ENCODE measurements around the gene SLC25A19. TPM values are rescaled to one million over a fixed set of nuclear protein-coding genes. Genes with fewer than 3 reads are reported as not detected.
"Not testable (repeated sequence)": the region's sequence is repeated elsewhere in the genome, so short reads cannot be mapped to it uniquely, and the experiment has no call there.

SLC25A19 gene
- total and polyA plus RNA-seq, 5 donors, result 8.4 to 23.5 (median 14.2) TPM

DNA sequence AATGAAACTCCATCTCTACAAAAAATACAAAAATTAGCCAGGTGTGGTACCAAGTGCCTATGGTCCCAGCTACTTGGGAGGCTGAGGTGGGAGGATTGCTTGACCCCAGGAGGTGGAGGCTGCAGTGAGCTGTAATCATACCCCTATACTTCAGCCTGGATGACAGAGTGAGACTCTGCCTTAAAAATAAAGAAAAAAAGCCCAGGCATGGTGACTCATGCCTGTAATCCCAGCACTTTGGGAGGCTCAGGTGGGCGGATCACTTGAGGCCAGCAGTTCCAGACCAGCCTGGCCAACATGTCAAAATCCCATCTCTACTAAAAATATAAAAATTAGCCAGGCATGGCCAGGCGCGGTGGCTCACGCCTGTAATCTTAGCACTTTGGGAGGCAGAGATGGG, 9.0 kb downstream of the SLC25A19 start:
- intact Hi-C loops (cut with DNase I); H3K27me3 ChIP-seq (ENCODE audit: control insufficient read depth, insufficient read depth); DNase-seq; H3K9me3 ChIP-seq (ENCODE audit: control insufficient read depth, low read length); H3K27ac ChIP-seq (ENCODE audit: low read length); H3K4me3 ChIP-seq (ENCODE audit: low read length); ATAC-seq; H3K4me1 ChIP-seq (ENCODE audit: control insufficient read depth, insufficient read depth, low read length): not testable (repeated sequence)
- 98% methylated on average over 4 of the region's 4 CpGs for WGBS

DNA sequence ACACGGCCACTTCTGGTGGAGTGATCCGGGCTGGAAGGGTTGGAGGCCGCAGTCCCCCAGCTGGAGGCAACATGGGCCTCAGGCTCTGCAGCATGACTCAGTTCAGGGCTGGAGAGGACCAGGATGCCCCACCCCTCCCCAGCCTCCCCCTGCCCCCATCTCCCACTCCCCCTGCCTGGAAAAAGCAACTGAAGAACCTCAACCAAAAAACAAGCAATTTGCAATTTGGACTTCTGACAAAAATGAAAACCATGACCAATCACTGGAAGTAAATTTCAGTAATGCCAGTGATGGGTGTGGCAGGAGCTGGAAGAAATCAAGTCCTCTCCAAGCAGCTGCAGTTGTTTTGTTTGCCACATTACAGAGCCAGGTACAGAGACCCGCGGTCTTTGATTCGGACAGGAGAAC, 11.6 kb downstream of the SLC25A19 start:
- Histone ChIP-seq H3K27ac (ENCODE audit: low read length) (no peak overlapping the region), H3K9me3 (ENCODE audit: control insufficient read depth, low read length) (no peaks in the 10 kb centered on the region), H3K4me3 (ENCODE audit: low read length) (no peak overlapping the region), H3K27me3 (ENCODE audit: control insufficient read depth, insufficient read depth) (no peaks in the 10 kb centered on the region), H3K4me1 (ENCODE audit: control insufficient read depth, insufficient read depth, low read length) (no peaks in the 10 kb centered on the region)
- 84% methylated on average over 6 of the region's 6 CpGs for WGBS
- DNase-seq (no peak), ATAC-seq (no peak)
- intact Hi-C loops (cut with DNase I), result no loop called here

DNA sequence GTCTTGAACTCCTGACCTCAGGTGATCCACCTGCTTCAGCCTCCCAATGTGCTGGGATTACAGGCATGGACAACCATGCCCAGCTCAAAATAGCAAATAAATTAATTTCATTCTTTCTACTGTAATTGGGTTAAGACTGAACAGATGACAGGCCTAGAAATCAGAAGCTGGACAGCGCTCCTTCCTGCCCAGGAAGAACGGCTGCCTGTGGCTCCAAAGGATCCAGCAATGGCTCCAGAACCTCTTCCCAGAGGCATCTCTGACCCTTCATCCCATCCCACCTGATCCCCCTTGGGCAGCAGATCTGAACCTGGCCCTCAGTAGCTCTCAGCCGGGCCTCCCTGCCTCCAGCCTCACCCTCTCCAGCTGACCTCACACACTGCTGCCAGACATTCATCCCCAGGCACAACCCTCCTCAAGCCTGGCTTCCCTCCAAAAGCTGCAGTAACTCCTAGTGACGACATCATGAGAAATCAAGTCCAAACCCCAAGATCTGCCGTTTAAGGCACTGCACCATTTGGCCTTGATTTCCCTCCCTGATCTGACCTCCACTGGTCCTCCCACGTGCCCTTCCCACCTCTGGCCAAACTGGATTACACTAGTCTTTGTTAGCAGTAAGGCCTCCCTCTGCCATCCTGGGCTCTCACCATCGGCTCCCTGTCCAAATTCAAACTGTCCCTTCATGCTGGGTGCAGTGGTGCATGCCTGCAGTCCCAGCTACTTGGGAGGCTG, 15.1 kb downstream of the SLC25A19 start:
- Histone ChIP-seq H3K27ac (ENCODE audit: low read length) (no peak overlapping the region), H3K4me3 (ENCODE audit: low read length) (no peak overlapping the region), H3K9me3 (ENCODE audit: control insufficient read depth, low read length) (no peaks in the 10 kb centered on the region), H3K27me3 (ENCODE audit: control insufficient read depth, insufficient read depth) (no peaks in the 10 kb centered on the region), H3K4me1 (ENCODE audit: control insufficient read depth, insufficient read depth, low read length) (peaks cover 6% of the 10 kb centered on the region)
- peak in 1 of 3 donors; percentile 54 for DNase-seq
- no peak for ATAC-seq
- 66% methylated on average over 7 of the region's 7 CpGs for WGBS
- intact Hi-C loops (cut with DNase I), result no loop called here

DNA sequence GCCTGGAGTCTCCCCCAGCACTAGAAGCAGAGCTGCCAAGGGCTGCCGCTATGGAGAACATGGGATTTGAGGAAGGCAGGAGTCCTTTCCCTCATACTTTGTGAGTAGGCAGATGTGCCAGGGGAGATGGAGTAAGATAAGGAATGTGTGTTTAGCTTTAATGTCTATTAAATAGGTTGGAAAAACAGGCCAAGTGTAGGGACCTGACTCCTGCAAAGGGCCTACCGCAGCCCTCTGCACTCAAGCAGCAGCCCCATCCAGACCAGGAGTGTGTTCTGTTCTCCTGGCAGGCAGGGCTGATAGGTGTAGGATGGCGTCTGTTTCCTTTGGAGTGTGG, 16.4 kb downstream of the SLC25A19 start:
- WGBS, result 52% methylated on average over 3 of the region's 3 CpGs
- ATAC-seq (no peak), DNase-seq (no peak)
- H3K27ac ChIP-seq (ENCODE audit: low read length), result no peak overlapping the region
- H3K9me3 ChIP-seq (ENCODE audit: control insufficient read depth, low read length), result no peaks in the 10 kb centered on the region
- no peak overlapping the region for H3K4me3 ChIP-seq (ENCODE audit: low read length)
- H3K27me3 ChIP-seq (ENCODE audit: control insufficient read depth, insufficient read depth), result no peaks in the 10 kb centered on the region
- peaks cover 6% of the 10 kb centered on the region for H3K4me1 ChIP-seq (ENCODE audit: control insufficient read depth, insufficient read depth, low read length)
- intact Hi-C loops (cut with DNase I), result no loop called here

DNA sequence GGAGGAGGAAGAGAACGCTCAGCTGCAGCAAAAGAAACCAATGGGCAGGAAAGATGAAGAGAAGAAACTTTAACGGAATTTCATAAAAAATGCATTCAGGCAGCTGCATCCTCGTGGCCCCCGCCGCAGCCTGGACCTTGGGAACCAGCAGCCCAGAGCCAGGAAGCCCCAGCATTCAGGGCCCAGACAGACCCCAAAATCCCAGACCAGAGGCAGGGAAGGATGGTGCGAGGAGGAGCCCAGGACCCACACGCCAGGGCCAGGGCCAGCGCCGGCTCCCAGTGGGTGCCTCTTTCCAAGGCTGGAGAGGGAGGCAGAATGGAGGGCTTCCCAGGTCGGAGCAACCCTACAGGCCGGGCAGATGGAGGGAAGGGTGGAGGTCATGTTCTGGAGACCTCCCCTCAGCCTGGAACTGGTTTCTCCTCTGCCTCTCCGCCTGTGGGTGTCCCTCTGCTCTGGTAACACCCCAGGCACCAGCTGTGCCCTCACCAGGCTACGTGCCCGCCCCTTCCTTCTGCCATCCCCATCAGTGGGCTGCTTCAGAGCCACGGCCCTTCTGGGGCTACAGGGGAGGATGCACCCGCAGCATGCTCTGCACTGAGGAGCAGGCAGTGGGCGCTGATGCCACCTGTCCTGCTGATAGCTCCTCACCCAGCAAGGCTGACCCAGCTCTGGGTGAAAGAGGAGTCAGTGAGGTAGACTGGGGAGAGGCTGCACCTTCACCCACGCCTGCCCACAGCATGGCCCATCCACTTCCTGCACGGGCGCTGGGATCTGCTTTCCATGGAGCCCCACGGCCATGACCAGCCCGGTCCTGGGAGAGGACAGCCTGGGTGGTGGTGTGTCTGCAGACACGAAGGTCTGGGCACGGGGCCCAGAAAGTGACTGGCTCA, 17.0 kb downstream of the SLC25A19 start:
- ATAC-seq (peak; percentile 10 to 32), DNase-seq (peak; percentile 77 to 91 (median 84))
- H3K4me3 ChIP-seq (ENCODE audit: low read length), result peak overlapping the region; percentile 83
- no peaks in the 10 kb centered on the region for H3K9me3 ChIP-seq (ENCODE audit: control insufficient read depth, low read length)
- WGBS, result 55% methylated on average over 24 of the region's 24 CpGs
- H3K27me3 ChIP-seq (ENCODE audit: control insufficient read depth, insufficient read depth), result no peaks in the 10 kb centered on the region
- H3K27ac ChIP-seq (ENCODE audit: low read length), result peak overlapping the region; percentile 15
- intact Hi-C loops (cut with DNase I), result no loop called here
- peaks cover 6% of the 10 kb centered on the region for H3K4me1 ChIP-seq (ENCODE audit: control insufficient read depth, insufficient read depth, low read length)

DNA sequence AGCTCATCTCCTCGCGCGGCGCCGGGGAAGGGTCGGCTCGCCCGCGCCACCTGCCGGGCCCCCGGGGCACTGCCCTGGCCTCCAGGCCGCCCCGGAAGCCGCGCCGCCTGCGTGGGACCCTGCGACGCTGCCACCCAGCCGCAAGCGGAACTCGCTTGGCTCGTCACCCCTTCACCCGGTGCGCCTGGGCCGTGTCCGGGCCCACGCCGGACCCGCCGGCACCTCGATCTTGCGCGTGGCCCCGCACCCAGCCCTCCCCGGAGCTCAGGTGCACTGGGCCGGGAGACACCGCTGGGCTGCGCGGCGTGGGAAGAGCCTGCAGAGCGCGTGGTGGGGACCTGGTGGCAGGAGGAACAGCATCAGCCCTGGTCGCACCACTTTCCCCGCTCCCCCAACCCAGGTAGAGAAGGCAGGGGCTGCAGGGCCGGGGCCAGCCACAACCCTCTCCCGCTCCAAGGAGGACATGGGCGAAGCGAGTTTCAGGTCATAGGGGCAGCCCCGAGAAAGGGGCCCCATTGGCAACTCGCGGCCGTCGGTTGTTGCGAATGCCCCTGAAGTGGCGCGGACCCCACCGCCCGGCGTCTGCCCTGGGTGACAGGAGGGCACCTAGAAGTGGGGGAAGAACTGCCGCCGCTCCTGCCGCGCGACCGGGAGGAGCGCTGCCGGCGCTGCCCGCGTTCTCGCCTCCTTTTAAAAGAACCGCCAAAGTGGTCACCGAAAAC, 17.8 kb downstream of the SLC25A19 start:
- Histone ChIP-seq H3K4me3 (ENCODE audit: low read length) (peak overlapping the region; percentile 83), H3K27ac (ENCODE audit: low read length) (peak overlapping the region; percentile 37), H3K4me1 (ENCODE audit: control insufficient read depth, insufficient read depth, low read length) (peaks cover 6% of the 10 kb centered on the region), H3K27me3 (ENCODE audit: control insufficient read depth, insufficient read depth) (no peaks in the 10 kb centered on the region), H3K9me3 (ENCODE audit: control insufficient read depth, low read length) (no peaks in the 10 kb centered on the region)
- intact Hi-C loops (cut with DNase I), result no loop called here
- DNase-seq, result peak; percentile 83 to 94 (median 93)
- peak; percentile 72 to 85 for ATAC-seq
- under 1% methylated on average over 74 of the region's 74 CpGs for WGBS

DNA sequence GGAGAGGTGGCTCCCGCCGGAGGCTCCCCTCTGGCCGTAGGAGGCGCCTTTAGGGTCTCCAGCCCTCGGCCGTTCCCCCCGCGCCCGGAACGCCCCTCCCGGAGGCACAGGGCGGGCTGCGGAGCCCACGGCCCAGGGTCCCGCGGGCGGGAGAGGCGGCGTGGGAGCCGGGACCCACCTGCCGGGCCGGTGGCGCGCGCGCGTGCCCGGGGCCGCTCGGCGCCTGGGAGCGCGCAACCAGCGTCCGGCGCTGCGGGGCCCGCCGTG, 18.3 kb downstream of the SLC25A19 start, which contains the start of gene MIF4GD:
TSS of gene MIF4GD (minus strand) at position 266 of the 267 bp plus-strand sequence. CDS start 1,036 bp downstream, outside the sequence.
- peak within 1 kb of the TSS; percentile 92 for H3K27ac ChIP-seq (ENCODE audit: low read length)
- ATAC-seq, result no peak
- no peaks in the 10 kb centered on the region for H3K9me3 ChIP-seq (ENCODE audit: control insufficient read depth, low read length)
- H3K4me1 ChIP-seq (ENCODE audit: control insufficient read depth, insufficient read depth, low read length), result peaks cover 6% of the 10 kb centered on the region
- intact Hi-C loops (cut with DNase I), result no loop called here
- DNase-seq, result no peak
- H3K4me3 ChIP-seq (ENCODE audit: low read length), result peak within 1 kb of the TSS; percentile 83
- H3K27me3 ChIP-seq (ENCODE audit: control insufficient read depth, insufficient read depth), result no peaks in the 10 kb centered on the region
- WGBS, result 1% methylated on average over 39 of the region's 39 CpGs

DNA sequence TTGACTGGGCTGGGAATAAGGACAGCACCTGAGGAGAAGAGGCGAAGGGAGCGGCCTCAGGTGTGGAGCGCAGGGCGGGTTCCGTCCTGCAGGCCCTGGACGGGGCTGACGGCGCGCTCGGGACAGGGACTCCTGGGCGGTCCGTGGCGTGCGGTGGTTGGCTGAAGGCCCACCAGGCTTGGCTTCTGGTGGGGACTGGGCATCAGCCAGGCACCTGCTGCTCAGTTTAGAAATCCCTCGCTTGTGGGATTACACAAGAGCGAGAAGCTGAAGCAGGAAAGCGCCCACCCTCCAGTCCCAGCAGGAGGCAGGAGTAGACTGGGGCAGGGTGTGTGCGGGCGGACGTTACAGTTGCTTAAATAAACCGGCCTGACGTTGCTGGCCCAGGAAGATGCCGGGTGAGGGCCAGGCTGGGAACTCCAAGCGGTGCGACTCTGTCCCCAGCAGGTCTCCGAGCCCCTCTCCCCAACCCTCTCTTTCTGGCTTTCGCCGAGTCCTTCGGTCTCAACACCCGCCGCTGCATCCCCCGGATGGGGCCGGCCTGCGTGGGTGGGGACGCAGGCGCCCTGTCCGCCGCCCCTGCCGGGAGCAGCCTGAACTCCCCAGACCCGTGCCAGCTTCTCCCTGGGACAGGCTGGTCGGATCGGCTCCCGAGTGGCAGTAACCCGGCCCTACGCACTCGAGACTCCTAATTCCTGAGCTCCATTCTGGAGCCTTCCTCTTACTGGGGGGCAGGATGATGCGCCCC, 18.8 kb downstream of the SLC25A19 start:
- peak; percentile 56 to 73 for ATAC-seq
- H3K4me3 ChIP-seq (ENCODE audit: low read length), result peak overlapping the region; percentile 83
- H3K27me3 ChIP-seq (ENCODE audit: control insufficient read depth, insufficient read depth), result no peaks in the 10 kb centered on the region
- under 1% methylated on average over 47 of the region's 47 CpGs for WGBS
- H3K27ac ChIP-seq (ENCODE audit: low read length), result peak overlapping the region; percentile 92
- DNase-seq, result peak; percentile 71 to 88 (median 86)
- intact Hi-C loops (cut with DNase I), result no loop called here
- peaks cover 6% of the 10 kb centered on the region for H3K4me1 ChIP-seq (ENCODE audit: control insufficient read depth, insufficient read depth, low read length)
- H3K9me3 ChIP-seq (ENCODE audit: control insufficient read depth, low read length), result no peaks in the 10 kb centered on the region

DNA sequence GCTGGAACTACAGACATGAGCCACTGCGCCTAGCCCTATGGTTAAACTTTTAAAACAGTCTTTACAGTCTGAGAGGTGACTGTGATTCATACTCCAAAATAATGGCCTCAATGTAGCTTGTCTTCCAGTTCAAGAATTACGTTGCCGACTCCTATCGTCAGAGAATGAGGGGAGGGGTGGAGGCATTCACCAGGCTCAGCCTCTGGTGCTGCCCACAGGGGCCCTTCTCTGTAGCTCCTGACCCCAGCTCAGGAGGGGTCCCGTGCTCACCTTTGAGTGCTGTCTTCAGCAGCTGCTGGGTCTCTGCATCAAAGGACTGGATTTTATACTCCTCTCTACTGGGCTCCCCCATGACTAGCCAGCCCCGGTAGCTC, 19.4 kb downstream of the SLC25A19 start:
- Histone ChIP-seq H3K27ac (ENCODE audit: low read length) (peak overlapping the region; percentile 92), H3K4me3 (ENCODE audit: low read length) (peak overlapping the region; percentile 83), H3K27me3 (ENCODE audit: control insufficient read depth, insufficient read depth) (no peaks in the 10 kb centered on the region), H3K9me3 (ENCODE audit: control insufficient read depth, low read length) (no peaks in the 10 kb centered on the region), H3K4me1 (ENCODE audit: control insufficient read depth, insufficient read depth, low read length) (peaks cover 6% of the 10 kb centered on the region)
- ATAC-seq, result no peak
- 21% methylated on average over 6 of the region's 6 CpGs for WGBS
- intact Hi-C loops (cut with DNase I), result no loop called here
- no peak for DNase-seq

DNA sequence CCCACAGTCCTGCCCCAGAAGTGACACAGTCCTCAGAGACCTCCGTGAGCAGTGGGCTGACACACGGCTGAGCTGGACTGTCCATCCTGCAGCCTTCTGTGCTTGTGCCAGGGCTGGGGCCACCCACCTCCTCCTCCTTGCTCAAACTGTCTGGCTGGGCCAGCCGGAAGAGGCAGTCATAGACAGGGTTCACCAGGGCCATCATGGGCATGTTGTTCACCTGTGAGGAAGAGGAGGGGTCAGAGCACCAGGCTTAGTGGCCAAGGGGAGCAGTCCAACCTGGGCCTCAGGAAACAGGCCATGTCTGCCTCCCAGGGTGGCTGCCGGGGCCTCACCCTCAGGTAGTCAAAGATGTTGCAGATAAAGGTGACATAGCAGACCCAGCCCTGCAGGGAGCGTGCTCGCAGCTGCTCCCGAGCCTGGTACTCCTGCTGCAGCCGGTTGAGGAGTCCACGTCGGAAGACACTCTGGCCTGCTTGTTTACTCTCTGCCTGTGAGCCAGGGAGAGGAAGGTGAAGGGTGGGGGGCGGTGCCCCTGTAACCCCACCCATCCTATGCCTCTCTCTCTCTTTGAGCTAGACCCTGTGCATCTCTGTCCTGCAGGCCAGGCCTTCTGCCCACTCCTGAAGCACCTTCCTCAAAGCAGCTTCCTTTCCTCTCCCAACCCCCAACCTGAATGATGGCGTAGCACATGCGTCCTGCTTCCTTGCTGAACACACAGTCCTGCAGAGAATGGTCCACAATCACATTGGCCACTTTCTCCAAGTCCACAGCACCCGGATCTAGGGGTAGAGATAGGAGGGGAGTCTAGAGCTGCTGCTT, 21.6 kb downstream of the SLC25A19 start:
- no peak for DNase-seq
- 46% methylated on average over 14 of the region's 14 CpGs for WGBS
- ATAC-seq, result no peak
- Histone ChIP-seq H3K9me3 (ENCODE audit: control insufficient read depth, low read length) (no peaks in the 10 kb centered on the region), H3K27ac (ENCODE audit: low read length) (no peak overlapping the region), H3K27me3 (ENCODE audit: control insufficient read depth, insufficient read depth) (no peaks in the 10 kb centered on the region), H3K4me1 (ENCODE audit: control insufficient read depth, insufficient read depth, low read length) (peaks cover 6% of the 10 kb centered on the region), H3K4me3 (ENCODE audit: low read length) (no peak overlapping the region)
- intact Hi-C loops (cut with DNase I), result no loop called here
